GM23338 (cell line): ENCODE results near the gene VTCN1.

Experiments used
- CREB1 ChIP-seq: fragments of 250-450 bp; sonication (Bioruptor Pico); IDR thresholded peaks from 2 replicates; pipeline ENCODE4 v1.5.0; 2020; ENCODE audit warnings: low read depth, mild to moderate bottlenecking, moderate library complexity
- CTCF ChIP-seq, 2 experiments: fragments of 200-600 bp in 1 of 2; sonication (generic) in 1 of 2; conservative IDR thresholded peaks; 2 replicates each; pipeline versions ENCODE4 v1.5.1 to v1.6.1; 2016 to 2017; ENCODE audit warnings: antibody characterized with exemption in 2 of 2, low read depth in 2 of 2, mild to moderate bottlenecking in 2 of 2, moderate library complexity in 1 of 2
- ETS1 ChIP-seq: IDR thresholded peaks from 2 replicates; pipeline ENCODE4 v1.6.1; 2016; ENCODE audit warnings: antibody characterized with exemption
- EZH2 ChIP-seq: fragments of 200-600 bp; sonication (generic); IDR thresholded peaks from one replicate; pipeline ENCODE4 v1.8.0; 2017; ENCODE audit warnings: antibody characterized with exemption, mild to moderate bottlenecking, low read depth; ENCODE audit not compliant: unreplicated experiment
- EZH2phosphoT487 ChIP-seq: fragments of 200-600 bp; sonication (generic); IDR thresholded peaks from one replicate; pipeline ENCODE4 v1.8.1; 2018; ENCODE audit warnings: antibody characterized with exemption; ENCODE audit not compliant: unreplicated experiment
- JUNB ChIP-seq: IDR thresholded peaks from one replicate; pipeline ENCODE4 v1.6.1; 2016; ENCODE audit warnings: antibody characterized with exemption; ENCODE audit not compliant: unreplicated experiment
- POLR2AphosphoS5 ChIP-seq: IDR thresholded peaks from 2 replicates; pipeline ENCODE4 v1.6.1; 2016; ENCODE audit warnings: antibody characterized with exemption, low read depth
- REST ChIP-seq: IDR thresholded peaks from one replicate; pipeline ENCODE4 v1.6.1; 2018; ENCODE audit warnings: antibody characterized with exemption; ENCODE audit not compliant: unreplicated experiment
- STAT1 ChIP-seq: IDR thresholded peaks from one replicate; pipeline ENCODE4 v1.6.1; 2016; ENCODE audit warnings: antibody characterized with exemption; ENCODE audit not compliant: unreplicated experiment
- ZNF114 ChIP-seq: fragments of 250-450 bp; sonication (Bioruptor Pico); IDR thresholded peaks from 2 replicates; pipeline ENCODE4 v1.5.0; 2020; ENCODE audit warnings: mild to moderate bottlenecking, moderate library complexity
- ZNF331 ChIP-seq: fragments of 250-450 bp; sonication (Bioruptor Pico); IDR thresholded peaks from 2 replicates; pipeline ENCODE4 v1.5.0; 2020; ENCODE audit warnings: low read depth, mild to moderate bottlenecking, moderate library complexity
- ZNF462 ChIP-seq: fragments of 250-450 bp; sonication (Bioruptor Pico); IDR thresholded peaks from 2 replicates; pipeline ENCODE4 v1.5.0; 2020; ENCODE audit warnings: mild to moderate bottlenecking, moderate library complexity

- TF ChIP-seq CTCF (conservative IDR thresholded peaks at IDR 0.05; ENCODE audit: low read depth in 2 of 2) (no peak), POLR2AphosphoS5 (no peak), JUNB (no peak), REST (no peak), EZH2 (no peak), EZH2phosphoT487 (no peak), CREB1 (no peak), ZNF114 (CRISPR knock-in tag) (no peak), ZNF331 (CRISPR knock-in tag) (no peak), STAT1 (no peak), ETS1 (no peak), ZNF462 (CRISPR knock-in tag) (no peak)
Measured at GRCh38 chr1:117177376-117177775, 33.4 kb downstream of the VTCN1 start.
